Karpas-422 (cell line): ENCODE results near the gene CCDC158. TPM values are rescaled to one million over a fixed set of nuclear protein-coding genes. Genes with fewer than 3 reads are reported as not detected.

Experiments used
- DNase-seq: peaks from one replicate; pipeline ENCODE4 v3.0.0-alpha.2; 2015
- H2AFZ ChIP-seq: fragments of 200-600 bp; sonication (generic); 2 replicates; pipeline ENCODE4 v1.6.1; 2014; ENCODE audit warnings: antibody characterized with exemption, low read length, mixed read lengths
- H3K27ac ChIP-seq: fragments of 200-600 bp; sonication (generic); 2 replicates; pipeline ENCODE4 v1.5.1; 2014; ENCODE audit warnings: mild to moderate bottlenecking, low read length, moderate library complexity
- H3K27me3 ChIP-seq: fragments of 200-600 bp; sonication (generic); 2 replicates; pipeline ENCODE4 v1.6.1; 2014; ENCODE audit warnings: low read length, mixed read lengths
- H3K36me3 ChIP-seq: fragments of 200-600 bp; sonication (generic); 2 replicates; pipeline ENCODE4 v1.6.1; 2014; ENCODE audit warnings: low read length, mixed read lengths; ENCODE audit not compliant: insufficient read depth
- H3K4me1 ChIP-seq: fragments of 200-600 bp; sonication (generic); 2 replicates; pipeline ENCODE4 v1.6.1; 2014; ENCODE audit warnings: mild to moderate bottlenecking, low read length, mixed read lengths
- H3K4me2 ChIP-seq: fragments of 200-600 bp; sonication (generic); 2 replicates; pipeline ENCODE4 v1.6.1; 2014; ENCODE audit warnings: low read length, low read depth, mild to moderate bottlenecking; ENCODE audit not compliant: poor library complexity, severe bottlenecking
- H3K4me3 ChIP-seq: fragments of 200-600 bp; sonication (generic); 2 replicates; pipeline ENCODE4 v1.5.1; 2014; ENCODE audit warnings: mild to moderate bottlenecking, antibody characterized with exemption, low read length, mixed read lengths
- H3K79me2 ChIP-seq: fragments of 200-600 bp; sonication (generic); 2 replicates; pipeline ENCODE4 v1.6.1; 2014; ENCODE audit warnings: mild to moderate bottlenecking, low read length, mixed read lengths
- H3K9ac ChIP-seq: fragments of 200-600 bp; sonication (generic); 2 replicates; pipeline ENCODE4 v1.6.0; 2014; ENCODE audit warnings: low read length
- H3K9me2 ChIP-seq: fragments of 200-600 bp; sonication (generic), shearing (Covaris generic); replicated peaks from 2 replicates; pipeline ENCODE4 v1.6.0; 2014; ENCODE audit warnings: mild to moderate bottlenecking, low read length, moderate library complexity; ENCODE audit not compliant: insufficient read depth
- H3K9me3 ChIP-seq: fragments of 300-700, 200-600 bp; sonication (generic); 2 replicates; pipeline ENCODE4 v1.6.1; 2014; ENCODE audit warnings: low read length, mixed read lengths
- H4K20me1 ChIP-seq: fragments of 200-600 bp; sonication (generic); 2 replicates; pipeline ENCODE4 v1.6.1; 2014; ENCODE audit warnings: mild to moderate bottlenecking, antibody characterized with exemption, low read length, low read depth; ENCODE audit not compliant: insufficient read depth
- total RNA-seq: library from RNA; depleted of rRNA; stranded (reverse); fragments of >200 nt; shearing (Covaris generic); gene quantifications from 2 replicates; pipeline ENCODE4 v1.2.3, GENCODE V29; 2014; ENCODE audit warnings: low replicate concordance

Gene CCDC158
- total RNA-seq, 1 experiment from 2014 or later = not detected

DNA sequence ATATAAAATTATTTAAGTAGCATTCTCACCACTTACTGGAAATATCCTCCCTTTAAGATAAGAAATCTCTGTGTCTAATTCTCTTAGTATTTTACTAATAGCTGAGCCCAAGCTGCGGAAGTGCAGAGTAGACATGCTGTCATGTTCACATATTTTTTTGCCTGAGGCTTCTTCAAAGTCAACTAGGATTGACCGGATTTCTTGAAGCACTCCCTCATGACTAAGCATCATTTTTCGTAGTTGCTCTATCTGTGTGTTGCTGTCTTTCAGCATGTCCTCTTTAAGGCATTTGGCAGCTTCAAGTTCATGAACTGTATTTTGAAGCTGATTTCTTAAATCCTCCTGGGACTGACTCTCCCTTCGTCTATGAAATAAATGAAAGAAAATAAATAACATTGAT lies 36.9 kb downstream of the CCDC158 start:
- H3K79me2 ChIP-seq = no peaks in the 10 kb centered on the region
- H2AFZ ChIP-seq = no peak overlapping the region
- no peaks in the 10 kb centered on the region for H3K9me3 ChIP-seq
- H3K9ac ChIP-seq = no peak overlapping the region
- no peaks in the 10 kb centered on the region for H3K9me2 ChIP-seq
- H3K27ac ChIP-seq = no peak overlapping the region
- no peak overlapping the region for H3K4me3 ChIP-seq
- H3K27me3 ChIP-seq = no peaks in the 10 kb centered on the region
- H3K4me2 ChIP-seq = no peak overlapping the region
- no peaks in the 10 kb centered on the region for H4K20me1 ChIP-seq
- H3K36me3 ChIP-seq = no peaks in the 10 kb centered on the region
- no peak for DNase-seq
- no peaks in the 10 kb centered on the region for H3K4me1 ChIP-seq

DNA sequence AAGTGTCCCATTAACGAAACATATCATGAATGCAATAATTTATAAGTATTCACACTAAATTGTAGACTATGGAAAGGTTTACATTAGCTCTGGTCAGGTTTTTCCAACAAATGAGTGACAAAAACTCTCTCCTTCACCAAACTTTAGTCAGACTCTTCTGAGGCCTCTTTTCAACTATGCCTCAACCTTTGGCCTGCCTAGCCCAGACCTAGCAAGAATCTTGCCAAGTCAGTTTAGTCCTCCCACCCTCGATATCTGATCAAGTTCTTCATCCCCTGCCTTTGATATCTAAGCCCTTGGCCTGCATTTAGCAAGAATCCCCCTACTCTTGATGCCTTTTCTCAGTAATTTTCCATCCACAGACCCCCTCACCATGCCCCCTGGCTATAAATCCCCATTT lies 37.9 kb downstream of the CCDC158 start:
- Histone ChIP-seq H3K9ac (no peak overlapping the region), H3K27me3 (no peaks in the 10 kb centered on the region), H3K4me2 (no peak overlapping the region), H3K4me3 (no peak overlapping the region), H3K79me2 (no peaks in the 10 kb centered on the region), H2AFZ (no peak overlapping the region), H3K27ac (no peak overlapping the region), H3K4me1 (no peaks in the 10 kb centered on the region), H3K9me3 (no peaks in the 10 kb centered on the region), H3K9me2 (no peaks in the 10 kb centered on the region), H4K20me1 (no peaks in the 10 kb centered on the region), H3K36me3 (no peaks in the 10 kb centered on the region)
- no peak for DNase-seq

DNA sequence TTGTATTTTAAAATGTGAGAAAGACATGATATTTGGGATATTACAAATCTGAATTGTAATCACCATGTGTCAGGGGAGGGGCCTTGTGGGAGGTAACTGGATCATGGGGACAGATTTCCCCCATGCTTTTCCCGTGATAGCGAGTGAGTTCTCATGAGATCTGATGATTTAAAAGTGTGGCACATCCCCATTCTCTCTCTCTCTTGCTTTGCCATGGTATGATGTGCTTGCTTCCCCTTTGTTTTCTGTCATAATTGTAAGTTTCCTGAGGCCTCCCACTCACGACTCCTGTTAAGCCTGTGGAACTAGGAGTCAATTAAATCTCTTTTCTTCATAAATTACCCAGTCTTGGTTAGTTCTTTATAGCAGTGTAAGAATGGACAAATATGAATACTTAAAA lies 39.0 kb downstream of the CCDC158 start:
- Histone ChIP-seq H3K27ac (no peak overlapping the region), H3K4me2 (no peak overlapping the region), H3K9me3 (no peaks in the 10 kb centered on the region), H3K79me2 (no peaks in the 10 kb centered on the region), H2AFZ (no peak overlapping the region), H3K4me1 (no peaks in the 10 kb centered on the region), H3K9ac (no peak overlapping the region), H3K4me3 (no peak overlapping the region), H4K20me1 (no peaks in the 10 kb centered on the region), H3K36me3 (no peaks in the 10 kb centered on the region), H3K27me3 (no peaks in the 10 kb centered on the region), H3K9me2 (no peaks in the 10 kb centered on the region)
- DNase-seq = no peak

DNA sequence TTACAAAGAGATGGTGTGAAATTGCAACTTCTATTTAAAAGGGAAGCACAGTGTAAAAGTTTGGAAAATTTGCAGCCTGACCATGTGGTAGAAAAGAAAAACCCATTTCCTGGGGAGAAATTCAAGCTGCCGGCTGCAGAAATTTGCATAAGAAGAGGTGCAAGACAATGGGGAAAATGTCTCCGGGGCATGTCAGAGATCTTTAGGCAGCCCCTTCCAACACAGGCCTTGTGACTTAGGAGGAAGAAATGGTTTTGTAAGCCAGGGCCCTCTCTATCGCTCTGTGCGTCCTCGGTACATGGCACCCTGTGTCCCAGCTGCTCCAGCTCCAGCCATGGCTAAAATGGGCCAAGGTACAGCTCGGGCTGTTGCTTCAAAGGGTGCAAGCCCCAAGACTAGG lies 40.4 kb downstream of the CCDC158 start:
- H3K27ac ChIP-seq = no peak overlapping the region
- H3K4me3 ChIP-seq = no peak overlapping the region
- H4K20me1 ChIP-seq = no peaks in the 10 kb centered on the region
- no peaks in the 10 kb centered on the region for H3K27me3 ChIP-seq
- H3K9me3 ChIP-seq = no peaks in the 10 kb centered on the region
- no peak for DNase-seq
- no peaks in the 10 kb centered on the region for H3K36me3 ChIP-seq
- H2AFZ ChIP-seq = no peak overlapping the region
- H3K9ac ChIP-seq = no peak overlapping the region
- H3K4me1 ChIP-seq = no peaks in the 10 kb centered on the region
- H3K4me2 ChIP-seq = no peak overlapping the region
- no peaks in the 10 kb centered on the region for H3K9me2 ChIP-seq
- H3K79me2 ChIP-seq = no peaks in the 10 kb centered on the region

- H2AFZ ChIP-seq = no peak overlapping the region
- no peaks in the 10 kb centered on the region for H4K20me1 ChIP-seq
- no peaks in the 10 kb centered on the region for H3K27me3 ChIP-seq
- no peak overlapping the region for H3K9ac ChIP-seq
- no peak overlapping the region for H3K4me3 ChIP-seq
- no peaks in the 10 kb centered on the region for H3K36me3 ChIP-seq
- no peaks in the 10 kb centered on the region for H3K4me1 ChIP-seq
- DNase-seq = peak; percentile 60
- H3K79me2 ChIP-seq = no peaks in the 10 kb centered on the region
- H3K4me2 ChIP-seq = no peak overlapping the region
- no peaks in the 10 kb centered on the region for H3K9me2 ChIP-seq
- no peak overlapping the region for H3K27ac ChIP-seq
- no peaks in the 10 kb centered on the region for H3K9me3 ChIP-seq
These were observed 43.0 kb downstream of the CCDC158 start for GRCh38 chr4:76377911-76378310.

DNA sequence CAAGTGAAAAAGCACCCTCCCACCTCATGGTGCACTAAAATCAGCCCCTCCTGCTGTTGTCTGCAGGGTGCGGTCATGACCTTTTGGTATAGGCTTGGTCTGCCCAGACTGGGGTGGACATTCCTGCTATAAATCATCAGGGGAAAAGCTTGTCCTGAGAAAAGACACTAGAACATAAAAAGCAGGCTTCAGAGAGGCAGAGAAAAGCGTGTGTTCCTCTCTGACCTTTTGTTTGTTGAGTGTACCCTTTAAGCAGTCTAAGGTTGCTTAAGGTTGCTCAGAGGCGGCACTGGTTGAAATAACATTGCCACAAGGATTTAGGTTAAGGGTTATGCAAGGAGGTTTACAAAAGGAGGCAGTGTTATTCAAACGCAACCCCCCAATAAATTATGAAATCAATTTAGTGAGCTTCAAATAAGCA lies 43.5 kb downstream of the CCDC158 start:
- Histone ChIP-seq H3K79me2 (no peaks in the 10 kb centered on the region), H3K9me2 (no peaks in the 10 kb centered on the region), H3K4me2 (no peak overlapping the region), H3K36me3 (no peaks in the 10 kb centered on the region), H3K4me3 (no peak overlapping the region), H4K20me1 (no peaks in the 10 kb centered on the region), H3K27ac (no peak overlapping the region), H3K4me1 (no peaks in the 10 kb centered on the region), H3K9ac (no peak overlapping the region), H3K27me3 (no peaks in the 10 kb centered on the region), H3K9me3 (no peaks in the 10 kb centered on the region), H2AFZ (no peak overlapping the region)
- no peak for DNase-seq

DNA sequence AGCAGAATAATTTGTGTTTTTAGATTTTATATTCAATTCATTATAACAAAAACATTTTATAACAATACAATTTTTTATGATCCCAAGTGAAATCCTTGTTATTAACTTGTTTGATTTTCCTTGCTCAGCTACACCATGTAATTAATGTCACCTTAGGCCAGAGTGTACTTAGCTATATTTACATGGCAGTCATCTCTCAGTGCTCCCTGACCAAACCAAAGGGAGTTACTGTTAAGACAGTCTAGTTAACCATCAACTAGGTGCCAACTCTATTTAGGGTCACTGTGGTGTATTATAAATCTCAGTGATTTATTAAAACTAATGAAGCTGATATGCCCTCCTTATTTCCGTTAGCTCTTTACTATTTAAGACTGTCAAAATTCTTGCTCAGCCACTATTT lies 44.4 kb downstream of the CCDC158 start:
- Histone ChIP-seq H3K9me3 (no peaks in the 10 kb centered on the region), H3K79me2 (no peaks in the 10 kb centered on the region), H4K20me1 (no peaks in the 10 kb centered on the region), H3K4me3 (no peak overlapping the region), H3K4me2 (no peak overlapping the region), H3K36me3 (no peaks in the 10 kb centered on the region), H3K9ac (no peak overlapping the region), H2AFZ (no peak overlapping the region), H3K9me2 (no peaks in the 10 kb centered on the region), H3K27ac (no peak overlapping the region), H3K27me3 (no peaks in the 10 kb centered on the region), H3K4me1 (no peaks in the 10 kb centered on the region)
- DNase-seq = no peak

- Histone ChIP-seq H2AFZ (no peak overlapping the region), H3K27ac (no peak overlapping the region), H3K4me2 (no peak overlapping the region), H3K9ac (no peak overlapping the region), H3K9me2 (no peaks in the 10 kb centered on the region), H3K4me3 (no peak overlapping the region), H4K20me1 (no peaks in the 10 kb centered on the region), H3K4me1 (no peaks in the 10 kb centered on the region), H3K79me2 (no peaks in the 10 kb centered on the region), H3K9me3 (no peaks in the 10 kb centered on the region), H3K27me3 (no peaks in the 10 kb centered on the region), H3K36me3 (no peaks in the 10 kb centered on the region)
- DNase-seq = no peak
These were observed 45.2 kb downstream of the CCDC158 start for GRCh38 chr4:76375703-76376102.

DNA sequence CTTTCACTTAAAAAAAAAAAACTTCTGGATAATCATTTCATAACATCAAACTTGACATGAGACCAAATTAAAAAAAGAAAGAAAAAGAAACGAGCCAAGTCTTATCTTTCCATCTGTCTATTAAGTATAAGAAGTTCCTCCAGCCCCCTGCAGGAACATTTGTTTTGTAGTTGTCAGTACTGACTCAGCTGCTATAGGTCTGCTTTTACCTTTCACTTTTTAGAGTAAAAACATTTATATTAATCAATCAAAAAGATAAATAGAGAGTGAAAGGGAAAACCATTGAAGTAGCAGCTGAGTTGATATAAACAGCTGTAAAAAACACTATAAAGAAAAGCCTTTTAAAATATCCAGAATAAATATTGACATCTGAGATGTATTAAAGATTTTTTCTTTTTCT lies 46.1 kb downstream of the CCDC158 start:
- H3K4me1 ChIP-seq = no peaks in the 10 kb centered on the region
- H3K36me3 ChIP-seq = no peaks in the 10 kb centered on the region
- H3K27ac ChIP-seq = no peak overlapping the region
- DNase-seq = no peak
- H3K27me3 ChIP-seq = no peaks in the 10 kb centered on the region
- no peak overlapping the region for H2AFZ ChIP-seq
- no peaks in the 10 kb centered on the region for H3K9me3 ChIP-seq
- no peaks in the 10 kb centered on the region for H3K79me2 ChIP-seq
- H3K4me2 ChIP-seq = no peak overlapping the region
- no peak overlapping the region for H3K9ac ChIP-seq
- no peaks in the 10 kb centered on the region for H3K9me2 ChIP-seq
- H4K20me1 ChIP-seq = no peaks in the 10 kb centered on the region
- H3K4me3 ChIP-seq = no peak overlapping the region
